Left colon (tissue), 2 donors: Measurements from ENCODE around the gene FEM1B. TPM values are rescaled to one million over a fixed set of nuclear protein-coding genes. Genes with fewer than 3 reads are reported as not detected.

Source experiments
- ATAC-seq: fragments of 200-7000 bp; cut with Tn5 transposase; one replicate; pipeline ENCODE4 v1.9.1; 2020; ENCODE audit warnings: mild to moderate bottlenecking, moderate library complexity
- DNase-seq, 2 donors: peaks; one replicate each; pipeline ENCODE4 v3.0.0-alpha.2; 2020
- intact Hi-C, 2 donors: fragments of 100-400 bp; cut with DNase I in 1 of 2; cut with micrococcal nuclease in 1 of 2; formaldehyde crosslinking; loops; one replicate each; pipeline versions ENCODE4 v1.11.2 to v1.14.0; 2022; cut with DNase I, micrococcal nuclease
- total RNA-seq, 2 donors: library from RNA; stranded (reverse); fragmentation: NEBNext Ultra II Directional; extraction: Animal tissue kit (Norgen Biotek cat#: 25700); gene quantifications; one replicate each; pipeline ENCODE4 v1.2.1, GENCODE V29; 2021
- donor health status: DM: no; HTN: no; CAD: no.
- donor health status: DM: yes; HTN: yes; CAD: no.

The FEM1B gene
- total RNA-seq, 2 donors from 2014 or later = 51.2 to 55.3 TPM

DNA sequence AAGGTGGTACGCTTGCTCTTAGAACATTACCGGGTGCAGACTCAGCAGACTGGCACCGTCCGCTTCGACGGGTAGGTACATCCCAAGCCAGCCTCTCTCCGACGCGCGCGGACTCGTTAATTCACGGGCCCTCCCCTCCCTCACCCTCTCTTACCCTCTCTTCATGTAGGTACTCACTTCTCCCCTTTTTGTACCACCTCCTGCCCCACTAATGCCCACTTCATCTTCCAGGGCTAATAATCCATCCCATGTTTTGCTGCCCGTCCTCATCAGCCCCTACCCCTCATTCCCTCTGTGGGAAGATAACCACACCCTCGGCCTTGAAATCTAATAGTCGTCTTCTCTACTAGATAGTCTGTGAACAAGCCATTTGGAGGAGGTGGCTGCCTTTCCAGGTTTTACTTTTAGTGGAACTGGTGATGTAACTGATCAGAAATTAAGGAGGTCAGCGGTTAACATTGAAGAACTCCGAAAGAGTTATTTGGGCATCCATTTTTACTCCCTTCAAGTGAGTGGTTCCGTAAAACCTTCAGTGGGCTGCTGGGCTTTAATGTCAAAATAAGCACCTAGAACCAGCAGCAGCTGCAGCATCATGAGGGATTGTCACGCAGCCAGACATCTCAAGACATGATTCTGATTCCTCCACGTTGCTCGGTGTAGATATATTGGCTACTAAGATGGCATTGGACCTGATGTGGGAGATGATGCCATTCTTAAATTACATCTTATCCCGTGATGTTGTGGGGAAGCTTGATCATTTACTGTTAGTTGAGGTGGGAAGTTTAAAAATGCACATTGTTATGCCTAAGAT lies 1.3 kb downstream of the FEM1B start:
- ATAC-seq (peak; percentile 5), DNase-seq (peak in 1 of 2 donors; percentile 37)
- intact Hi-C loops = no loop called here

GRCh38 chr15:68279779-68280753 lies 2.5 kb downstream of the FEM1B start:
- ATAC-seq = peak; percentile 11

GRCh38 chr15:68281008-68281407 lies 3.5 kb downstream of the FEM1B start:
- intact Hi-C loops = no loop called here
- DNase-seq (no peak), ATAC-seq (no peak)

More at GRCh38 chr15:68279779-68280753, 2.5 kb downstream of the FEM1B start:
- no peak for DNase-seq
- intact Hi-C loops = no loop called here

DNA sequence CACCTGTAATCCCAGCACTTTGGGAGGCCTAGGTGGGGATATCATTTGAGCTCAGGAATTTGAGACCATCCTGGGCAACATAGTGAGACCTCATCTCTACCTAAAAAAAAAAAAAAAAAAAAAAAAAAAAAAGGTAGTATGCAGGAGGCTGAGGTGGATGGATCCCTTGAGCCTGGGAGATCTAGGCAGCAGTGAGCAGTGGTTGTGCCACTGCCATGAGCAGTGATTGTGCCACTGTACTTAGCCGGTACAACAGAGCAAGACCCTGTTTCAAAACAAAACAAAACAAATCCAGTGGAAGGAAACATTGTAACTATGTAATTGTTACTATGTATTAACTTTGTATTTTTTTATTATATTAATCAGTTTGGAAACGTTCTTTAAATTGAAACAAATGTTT lies 5.9 kb downstream of the FEM1B start:
- intact Hi-C loops = no loop called here
- no peak for ATAC-seq
- DNase-seq = no peak

GRCh38 chr15:68284616-68285258 lies 7.2 kb downstream of the FEM1B start:
- ATAC-seq = no peak
- intact Hi-C loops = no loop called here
- no peak for DNase-seq

DNA sequence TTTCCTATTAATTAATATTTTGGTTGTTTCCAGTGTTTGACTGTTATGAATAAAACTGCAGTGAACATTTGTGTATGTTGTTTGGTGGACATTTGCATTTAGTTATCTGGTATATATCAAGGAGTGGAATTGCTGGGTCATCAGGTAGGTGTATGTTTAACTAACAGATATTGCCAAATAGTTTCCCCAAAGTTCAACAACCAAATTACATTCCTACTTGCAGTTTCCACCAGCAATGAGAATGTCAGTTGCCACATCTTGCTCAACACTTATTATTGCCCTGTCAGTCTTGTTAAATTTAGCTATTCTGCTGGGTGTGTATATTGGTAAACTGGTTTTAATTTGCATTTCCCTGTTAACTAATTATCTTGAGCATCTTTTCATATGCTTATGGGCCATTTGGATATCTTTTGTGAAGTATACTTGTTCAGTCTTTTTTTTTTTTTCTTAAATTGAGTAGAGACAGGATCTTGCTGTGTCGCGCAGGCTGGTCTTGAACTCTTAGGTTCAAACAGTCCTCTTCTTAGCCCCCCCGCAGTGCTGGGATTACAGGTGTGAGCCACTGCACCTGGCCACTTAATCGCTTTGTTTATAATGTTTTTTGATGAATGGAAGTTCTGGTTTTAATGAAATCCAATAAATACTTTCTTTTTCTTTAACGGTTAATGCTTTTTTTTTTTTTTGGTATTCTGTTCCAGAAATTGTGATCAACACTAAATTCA lies 7.9 kb downstream of the FEM1B start:
- ATAC-seq (peak; percentile 40), DNase-seq (no peak)
- intact Hi-C loops = no loop called here

- intact Hi-C loops = no loop called here
- DNase-seq (no peak), ATAC-seq (no peak)
These were observed 8.7 kb downstream of the FEM1B start for GRCh38 chr15:68286256-68286655.

DNA sequence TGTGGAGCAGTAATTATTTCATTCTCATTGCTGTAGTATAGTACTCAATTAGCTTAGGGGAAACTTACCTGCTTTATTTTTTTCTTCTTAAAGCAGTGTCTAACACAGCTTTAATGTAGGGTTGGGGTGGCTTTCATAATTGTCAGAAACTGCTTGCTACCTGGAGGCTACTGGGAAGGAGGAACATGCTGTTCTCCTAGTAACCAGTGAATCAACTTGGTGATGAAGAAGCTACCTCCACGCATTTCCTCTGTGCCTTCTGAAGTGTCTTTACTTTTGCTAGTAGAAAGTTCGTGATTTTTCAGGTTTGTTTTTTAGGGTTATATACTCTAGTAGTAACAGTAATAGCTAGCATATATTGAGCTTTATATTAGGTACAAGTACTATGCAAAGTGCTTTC lies 11.5 kb downstream of the FEM1B start:
- intact Hi-C loops = no loop called here
- no peak for ATAC-seq

DNA sequence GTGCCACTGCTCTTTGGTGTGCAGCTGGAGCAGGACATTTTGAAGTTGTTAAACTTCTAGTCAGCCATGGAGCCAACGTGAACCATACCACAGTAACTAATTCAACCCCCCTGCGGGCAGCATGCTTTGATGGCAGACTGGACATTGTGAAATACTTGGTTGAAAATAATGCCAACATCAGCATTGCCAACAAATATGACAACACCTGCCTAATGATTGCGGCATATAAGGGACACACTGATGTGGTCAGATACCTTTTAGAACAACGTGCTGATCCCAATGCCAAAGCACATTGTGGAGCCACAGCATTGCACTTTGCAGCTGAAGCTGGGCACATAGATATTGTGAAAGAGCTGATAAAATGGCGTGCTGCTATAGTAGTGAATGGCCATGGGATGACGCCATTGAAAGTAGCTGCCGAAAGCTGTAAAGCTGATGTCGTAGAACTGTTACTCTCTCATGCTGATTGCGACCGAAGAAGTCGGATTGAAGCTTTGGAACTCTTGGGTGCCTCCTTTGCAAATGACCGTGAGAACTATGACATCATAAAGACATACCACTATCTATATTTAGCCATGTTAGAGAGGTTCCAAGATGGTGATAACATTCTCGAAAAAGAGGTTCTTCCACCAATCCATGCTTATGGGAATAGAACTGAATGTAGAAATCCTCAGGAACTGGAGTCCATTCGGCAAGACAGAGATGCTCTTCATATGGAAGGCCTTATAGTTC lies 12.2 kb downstream of the FEM1B start:
- ATAC-seq = no peak

More for the DNA sequence above, 11.5 kb downstream of the FEM1B start:
- DNase-seq = no peak

GRCh38 chr15:68290715-68291114 lies 13.2 kb downstream of the FEM1B start:
- intact Hi-C loops = no loop called here
- DNase-seq (no peak), ATAC-seq (no peak)

More for the DNA sequence above, 12.2 kb downstream of the FEM1B start:
- intact Hi-C loops = no loop called here
- DNase-seq = no peak

DNA sequence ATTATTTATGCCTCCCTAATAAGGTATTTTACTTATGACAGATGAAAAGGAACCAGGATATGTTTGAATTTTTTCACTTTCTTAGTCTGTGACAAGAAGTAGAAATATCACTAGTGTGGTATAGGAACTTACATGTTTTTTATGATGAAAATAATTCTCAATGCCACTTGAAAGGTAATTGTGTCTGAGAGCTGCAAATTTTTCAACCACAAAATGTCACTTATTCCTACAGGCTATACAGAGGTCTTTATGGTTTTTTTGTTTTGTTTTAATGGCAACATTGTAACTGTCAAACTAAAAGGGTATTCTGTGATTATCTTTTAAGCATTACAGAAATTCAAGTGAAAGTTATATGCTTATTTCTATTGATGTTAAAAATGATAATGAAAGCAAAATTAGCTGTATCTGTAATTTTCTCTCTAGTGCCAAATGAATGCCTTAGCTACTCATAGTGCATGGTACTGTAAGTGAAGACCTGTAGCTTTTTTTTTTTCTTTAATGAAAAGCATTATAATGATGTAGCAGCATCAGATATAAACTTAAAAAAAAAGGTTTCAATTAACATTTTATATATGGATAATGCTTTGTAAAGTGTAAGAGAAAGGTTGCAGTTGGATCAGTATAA lies 14.7 kb downstream of the FEM1B start:
- DNase-seq (no peak), ATAC-seq (no peak)
- intact Hi-C loops = no loop called here

GRCh38 chr15:68292967-68293366 lies 15.4 kb downstream of the FEM1B start:
- intact Hi-C loops = no loop called here
- ATAC-seq (no peak), DNase-seq (no peak)

DNA sequence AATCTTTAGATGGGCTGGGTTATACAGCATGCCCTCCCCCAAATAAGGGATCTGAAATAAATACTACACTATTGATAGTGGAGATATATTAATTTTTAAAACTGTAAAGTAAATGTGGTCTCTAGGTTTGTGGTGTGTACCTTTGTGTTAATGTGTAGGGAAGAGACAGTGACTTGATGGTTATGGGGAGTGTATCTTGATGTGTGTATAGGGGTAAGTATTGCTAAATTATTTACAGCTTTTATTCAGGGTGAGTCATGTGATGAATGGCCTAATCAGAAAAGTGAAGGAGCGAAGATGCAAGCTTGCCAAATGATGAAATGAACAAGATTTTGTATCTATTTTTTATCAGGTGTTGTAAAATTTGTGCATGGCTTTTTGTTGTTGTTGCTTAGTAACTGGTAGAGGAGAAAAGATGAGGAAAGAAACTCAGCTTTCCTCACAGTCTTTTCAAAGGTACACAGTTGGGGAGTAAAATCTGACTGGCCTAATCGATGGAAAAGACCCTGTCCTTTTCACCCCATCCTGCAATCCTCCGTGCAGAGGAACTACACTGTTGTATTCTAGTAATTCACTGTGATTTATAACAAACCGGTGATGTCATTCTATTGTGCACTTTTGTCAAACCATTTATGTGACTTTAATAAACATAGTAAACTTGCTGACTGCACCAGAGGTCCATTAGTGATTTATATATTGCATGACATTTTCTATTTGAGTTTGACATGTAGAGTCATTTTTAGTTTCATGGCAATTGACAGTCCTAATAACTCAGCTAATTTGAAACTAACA lies 17.7 kb downstream of the FEM1B start:
- DNase-seq (no peak), ATAC-seq (no peak)
- intact Hi-C loops = no loop called here

DNA sequence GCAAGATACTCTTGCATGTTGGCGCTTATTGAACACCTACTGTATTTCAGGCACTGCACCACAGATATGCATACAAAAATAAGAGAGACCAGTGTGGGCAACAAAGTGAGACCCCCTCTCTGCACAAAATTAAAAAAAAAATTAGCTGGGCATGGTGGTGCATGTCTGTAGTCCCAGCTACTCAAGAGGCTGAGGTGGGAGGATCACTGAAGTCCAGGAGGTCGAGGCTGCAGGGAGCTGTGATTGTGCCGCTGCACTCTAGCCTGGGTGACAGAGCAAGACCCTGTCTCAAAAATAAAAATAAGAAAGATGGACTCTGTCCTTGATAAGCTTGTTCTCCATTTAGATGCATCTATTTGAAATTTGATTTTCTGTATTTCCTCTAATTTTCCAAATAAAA lies 20.8 kb downstream of the FEM1B start:
- intact Hi-C loops = no loop called here
- no peak for ATAC-seq
- DNase-seq = no peak

DNA sequence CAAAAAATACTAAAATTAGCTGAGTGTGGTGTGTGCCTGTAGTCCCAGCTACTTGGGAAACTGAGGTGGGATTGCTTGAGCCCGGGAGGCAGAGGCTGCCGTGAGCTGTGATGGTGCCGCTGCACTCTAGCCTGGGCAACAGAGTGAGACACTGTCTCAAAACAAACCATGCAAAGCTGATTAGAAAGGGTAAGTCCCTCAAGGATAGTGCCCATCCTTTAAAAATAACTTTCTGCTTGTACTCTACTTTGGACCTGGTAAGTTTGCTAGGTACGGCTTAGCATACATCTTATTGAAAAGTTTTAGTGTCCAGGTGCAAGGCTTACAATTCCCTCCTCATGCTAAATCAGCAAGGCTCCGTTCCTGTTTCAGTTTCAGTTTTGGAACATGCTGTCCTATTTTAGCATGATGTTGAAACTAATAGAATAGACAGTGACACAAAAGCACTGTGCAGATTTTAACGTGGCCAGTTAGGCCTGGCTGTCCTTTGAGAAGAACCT lies 21.4 kb downstream of the FEM1B start:
- intact Hi-C loops = no loop called here
- ATAC-seq = peak; percentile 44
- no peak for DNase-seq

DNA sequence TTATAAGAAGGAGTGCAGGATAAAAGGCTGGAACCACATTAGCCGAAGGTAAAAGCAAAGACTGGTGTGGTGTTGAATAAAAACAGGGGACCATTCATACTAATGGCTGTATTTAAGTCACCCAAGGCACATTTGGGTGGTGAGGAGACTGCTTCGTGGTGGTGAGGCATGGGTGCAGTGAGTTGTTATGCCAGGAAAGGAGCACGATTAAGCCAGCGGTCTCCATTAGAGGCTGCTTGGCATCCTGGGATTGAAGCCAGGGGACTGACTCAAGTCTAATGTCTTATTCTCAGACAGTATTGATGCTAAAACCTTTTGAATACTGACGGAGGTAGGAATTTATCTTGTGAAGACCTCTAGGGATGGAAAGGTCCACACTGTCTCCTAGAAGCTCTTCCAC lies 21.9 kb downstream of the FEM1B start:
- ATAC-seq (no peak), DNase-seq (no peak)
- intact Hi-C loops = no loop called here
